Hematopoietic multipotent progenitor cell (in vitro differentiated cells): ENCODE results near the gene PRPH. TPM values are rescaled to one million over a fixed set of nuclear protein-coding genes. Genes with fewer than 3 reads are reported as not detected.
"Not testable (repeated sequence)": the region's sequence is repeated elsewhere in the genome, so short reads cannot be mapped to it uniquely, and the experiment has no call there.

Experiments
- DNase-seq, 3 donors: peaks; one replicate each; pipeline ENCODE4 v3.0.0-alpha.2; 2011 to 2015; ENCODE audit warnings: low read depth in 2 of 3, low spot score in 2 of 3
- total RNA-seq: library from RNA; depleted of rRNA; stranded (reverse); fragments of >200 nt; gene quantifications from one replicate; pipeline ENCODE4 v1.2.3, GENCODE V29; 2012

PRPH gene
- total RNA-seq, 1 donor = under 0.01 TPM

- DNase-seq = no peak
These were observed 2.7 kb downstream of the PRPH start for GRCh38 chr12:49297695-49298060.

GRCh38 chr12:49298160-49298559, 3.2 kb downstream of the PRPH start:
- DNase-seq = peak in 1 of 3 donors; percentile 42

GRCh38 chr12:49301760-49302159, 6.8 kb downstream of the PRPH start:
- DNase-seq = no peak

DNA sequence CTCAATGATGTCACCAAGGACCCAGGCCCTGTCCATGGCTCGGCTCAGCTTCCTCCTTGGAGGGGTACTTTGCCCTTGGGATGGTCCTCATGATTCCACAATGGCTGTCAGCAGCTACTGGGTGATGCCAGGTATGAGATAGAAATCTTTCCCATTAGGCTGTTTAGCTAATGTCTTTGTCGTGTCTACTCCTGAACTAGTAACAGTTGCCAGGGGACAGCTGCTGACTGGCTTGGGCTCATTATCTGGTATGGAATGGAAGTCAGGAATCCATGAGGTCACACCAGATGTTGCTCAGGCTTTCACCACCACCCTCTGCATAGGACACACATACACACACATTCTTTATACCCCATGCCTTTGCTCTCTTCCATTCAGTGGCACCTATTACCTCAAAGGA, 9.2 kb downstream of the PRPH start:
- DNase-seq = no peak

DNA sequence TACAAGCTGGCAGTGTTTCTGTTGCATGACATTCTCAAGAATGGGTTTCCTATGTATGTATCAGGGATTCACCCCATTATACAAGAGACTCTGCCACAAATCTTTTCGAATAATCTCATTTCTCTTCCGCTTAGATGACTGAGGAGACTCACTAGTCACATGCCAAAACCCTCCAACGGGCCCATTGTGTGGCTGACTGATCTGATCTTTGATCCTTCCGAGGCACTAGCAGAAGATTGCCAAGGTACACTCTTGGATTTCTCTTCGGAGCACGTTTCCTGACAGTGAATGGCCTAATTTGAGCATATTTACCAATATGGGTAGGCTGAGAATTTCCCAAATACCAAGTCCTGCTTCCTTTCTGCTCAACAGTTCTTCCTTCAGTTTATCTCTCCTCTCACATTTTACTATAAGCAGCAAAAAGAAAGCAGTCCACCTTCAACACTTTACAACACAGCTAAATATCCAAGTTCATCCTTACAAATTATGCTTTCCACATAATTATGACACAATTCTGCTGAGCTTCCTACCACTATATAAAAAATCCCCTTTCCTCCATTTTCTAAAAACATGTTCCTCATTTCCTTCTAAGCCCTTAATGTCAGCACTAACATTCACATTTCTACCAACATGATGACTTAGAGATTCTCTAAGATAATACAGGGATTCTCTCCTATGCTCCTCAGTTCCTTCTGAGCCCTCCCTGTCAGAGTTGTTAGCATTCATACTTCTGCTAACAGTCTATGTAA, 11.0 kb downstream of the PRPH start:
- no peak for DNase-seq

GRCh38 chr12:49309386-49309785, 14.4 kb downstream of the PRPH start:
- no peak for DNase-seq

DNA sequence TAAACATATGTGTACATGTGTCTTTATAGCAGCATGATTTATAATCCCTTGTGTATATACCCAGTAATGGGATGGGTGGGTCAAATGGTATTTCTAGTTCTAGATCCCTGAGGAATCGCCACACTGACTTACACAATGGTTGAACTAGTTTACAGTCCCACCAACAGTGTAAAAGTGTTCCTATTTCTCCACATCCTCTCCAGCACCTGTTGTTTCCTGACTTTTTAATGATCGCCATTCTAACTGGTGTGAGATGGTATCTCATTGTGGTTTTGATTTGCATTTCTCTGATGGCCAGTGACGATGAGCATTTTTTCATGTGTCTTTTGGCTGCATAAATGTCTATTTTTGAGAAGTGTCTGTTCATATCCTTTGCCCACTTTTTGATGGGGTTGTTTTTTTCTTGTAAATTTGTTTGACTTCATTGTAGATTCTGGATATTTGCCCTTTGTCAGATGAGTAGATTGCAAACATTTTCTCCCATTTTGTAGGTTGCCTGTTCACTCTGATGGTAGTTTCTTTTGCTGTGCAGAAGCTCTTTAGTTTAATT, 15.6 kb downstream of the PRPH start:
- not testable (repeated sequence) for DNase-seq

DNA sequence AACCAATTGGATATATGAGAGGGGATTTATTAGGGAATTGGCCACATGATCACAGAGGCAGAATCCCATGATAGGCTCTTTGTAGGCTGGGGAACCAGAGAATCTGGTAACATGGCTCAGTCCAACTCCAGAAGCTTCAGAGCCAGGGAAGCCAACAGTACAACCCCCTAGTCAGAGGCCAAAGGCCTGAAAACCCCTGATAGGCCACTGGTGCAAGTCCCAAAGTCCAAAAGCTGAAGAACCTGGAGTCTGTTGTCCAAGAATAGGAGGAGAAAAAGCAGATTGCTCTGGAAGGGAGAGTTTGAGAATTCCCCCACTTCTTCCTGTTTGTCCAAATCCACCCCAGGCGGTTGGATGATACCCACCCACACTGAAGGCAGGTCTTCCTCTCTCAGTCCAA, 19.9 kb downstream of the PRPH start:
- no peak for DNase-seq

GRCh38 chr12:49317118-49317517, 22.2 kb downstream of the PRPH start:
- DNase-seq = not testable (repeated sequence)

GRCh38 chr12:49320411-49321103, 25.6 kb downstream of the PRPH start:
- DNase-seq = not testable (repeated sequence)

- DNase-seq = no peak
These were observed 27.4 kb downstream of the PRPH start for GRCh38 chr12:49322367-49322707.

- DNase-seq = peak; percentile 85 to 99 (median 98)
These were observed 28.0 kb downstream of the PRPH start, which contains the start of gene TROAP for GRCh38 chr12:49322708-49323523. TSS of gene TROAP (plus strand) at chr12:49323255. CDS start at chr12:49323609, 354 bp downstream.

- DNase-seq = no peak
These were observed 28.7 kb downstream of the PRPH start for GRCh38 chr12:49323524-49324097.

DNA sequence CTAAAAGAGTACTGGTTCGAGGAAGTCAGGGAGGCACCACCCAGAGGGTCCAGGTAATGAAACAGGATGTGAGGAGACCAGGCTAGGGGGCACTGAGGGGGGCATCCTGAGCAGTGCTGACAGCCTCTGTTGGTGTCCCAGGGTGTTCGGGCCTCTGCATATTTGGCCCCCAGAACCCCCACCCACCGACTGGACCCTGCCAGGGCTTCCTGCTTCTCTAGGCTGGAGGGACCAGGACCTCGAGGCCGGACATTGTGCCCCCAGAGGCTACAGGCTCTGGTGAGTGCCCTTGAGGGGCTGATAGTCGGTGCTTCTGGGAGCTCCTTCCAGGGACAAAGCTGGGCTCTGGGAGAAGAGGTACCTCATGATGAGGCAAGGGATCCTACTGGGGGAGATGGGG, 30.7 kb downstream of the PRPH start:
- DNase-seq = no peak

DNA sequence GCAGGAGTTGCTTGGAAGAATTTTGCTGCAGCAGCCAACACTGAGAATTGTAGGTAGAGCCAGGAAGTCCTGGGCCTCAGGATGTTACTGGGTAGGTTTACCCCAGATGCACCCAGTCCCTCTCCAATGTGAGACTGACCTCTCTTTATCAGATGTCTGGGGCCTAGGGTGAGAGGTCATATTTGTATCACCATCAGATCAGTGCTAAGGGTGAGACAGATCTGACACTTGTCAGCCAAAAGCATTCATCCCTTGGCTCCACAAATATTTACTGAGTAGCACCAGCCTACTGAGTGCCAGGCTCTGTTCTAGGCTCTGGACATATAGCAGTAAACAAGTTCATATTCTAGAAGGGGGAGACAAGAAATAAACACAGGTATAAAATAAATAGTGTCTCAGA, 32.4 kb downstream of the PRPH start:
- DNase-seq = no peak

- DNase-seq = no peak
These were observed 32.9 kb downstream of the PRPH start for GRCh38 chr12:49327887-49328286.

DNA sequence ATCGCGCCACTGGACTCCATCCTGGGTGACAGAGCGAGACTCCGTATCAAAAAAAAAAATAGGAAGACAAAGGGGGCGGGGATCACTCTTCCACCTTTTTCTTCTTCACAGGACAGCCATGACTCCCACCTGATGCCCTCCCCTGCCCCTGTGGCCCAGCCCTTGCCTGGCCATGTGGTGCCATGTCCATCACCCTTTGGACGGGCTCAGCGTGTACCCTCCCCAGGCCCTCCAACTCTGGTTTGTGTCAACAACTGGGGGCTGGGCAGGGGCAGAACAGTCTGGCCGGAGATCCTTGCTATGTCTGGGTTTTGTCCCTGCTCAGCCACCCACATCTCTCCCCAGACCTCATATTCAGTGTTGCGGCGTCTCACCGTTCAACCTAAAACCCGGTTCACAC, 33.9 kb downstream of the PRPH start:
- DNase-seq = no peak

DNA sequence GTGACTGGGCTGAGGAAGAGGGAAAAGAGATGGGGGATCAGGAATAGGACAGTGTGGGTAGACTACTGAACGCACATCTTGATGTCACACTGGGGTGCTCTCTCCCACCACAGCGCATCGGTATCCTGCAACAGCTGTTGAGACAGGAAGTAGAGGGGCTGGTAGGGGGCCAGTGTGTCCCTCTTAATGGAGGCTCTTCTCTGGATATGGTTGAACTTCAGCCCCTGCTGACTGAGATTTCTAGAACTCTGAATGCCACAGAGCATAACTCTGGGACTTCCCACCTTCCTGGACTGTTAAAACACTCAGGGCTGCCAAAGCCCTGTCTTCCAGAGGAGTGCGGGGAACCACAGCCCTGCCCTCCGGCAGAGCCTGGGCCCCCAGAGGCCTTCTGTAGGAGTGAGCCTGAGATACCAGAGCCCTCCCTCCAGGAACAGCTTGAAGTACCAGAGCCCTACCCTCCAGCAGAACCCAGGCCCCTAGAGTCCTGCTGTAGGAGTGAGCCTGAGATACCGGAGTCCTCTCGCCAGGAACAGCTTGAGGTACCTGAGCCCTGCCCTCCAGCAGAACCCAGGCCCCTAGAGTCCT, 35.2 kb downstream of the PRPH start:
- no peak for DNase-seq

DNA sequence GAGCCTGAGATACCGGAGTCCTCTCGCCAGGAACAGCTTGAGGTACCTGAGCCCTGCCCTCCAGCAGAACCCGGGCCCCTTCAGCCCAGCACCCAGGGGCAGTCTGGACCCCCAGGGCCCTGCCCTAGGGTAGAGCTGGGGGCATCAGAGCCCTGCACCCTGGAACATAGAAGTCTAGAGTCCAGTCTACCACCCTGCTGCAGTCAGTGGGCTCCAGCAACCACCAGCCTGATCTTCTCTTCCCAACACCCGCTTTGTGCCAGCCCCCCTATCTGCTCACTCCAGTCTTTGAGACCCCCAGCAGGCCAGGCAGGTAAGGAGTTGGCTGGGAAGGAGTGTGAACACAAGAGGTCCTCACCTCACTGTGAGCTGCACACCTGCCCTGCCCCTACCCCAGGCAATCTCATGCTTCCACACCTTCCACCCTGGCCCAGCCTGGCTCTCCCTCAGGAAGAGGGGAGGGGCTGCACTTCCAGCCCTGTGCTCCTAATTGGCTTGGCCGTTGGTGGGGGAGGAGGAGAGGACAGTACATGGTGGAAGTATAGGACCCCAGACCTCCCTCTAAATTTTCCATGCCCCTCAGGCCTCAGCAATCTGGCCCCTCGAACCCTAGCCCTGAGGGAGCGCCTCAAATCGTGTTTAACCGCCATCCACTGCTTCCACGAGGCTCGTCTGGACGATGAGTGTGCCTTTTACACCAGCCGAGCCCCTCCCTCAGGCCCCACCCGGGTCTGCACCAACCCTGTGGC, 35.9 kb downstream of the PRPH start:
- DNase-seq = no peak
